Activated T-cell treated with anti-CD3 and anti-CD28 coated beads, Interleukin-2, amount 50 U/mL, for 1 hour (primary cell): ENCODE data around the gene SMIM38.

Source experiments
- DNase-seq: peaks from one replicate; pipeline ENCODE4 v3.0.0-alpha.2; 2020

The SMIM38 gene

DNA sequence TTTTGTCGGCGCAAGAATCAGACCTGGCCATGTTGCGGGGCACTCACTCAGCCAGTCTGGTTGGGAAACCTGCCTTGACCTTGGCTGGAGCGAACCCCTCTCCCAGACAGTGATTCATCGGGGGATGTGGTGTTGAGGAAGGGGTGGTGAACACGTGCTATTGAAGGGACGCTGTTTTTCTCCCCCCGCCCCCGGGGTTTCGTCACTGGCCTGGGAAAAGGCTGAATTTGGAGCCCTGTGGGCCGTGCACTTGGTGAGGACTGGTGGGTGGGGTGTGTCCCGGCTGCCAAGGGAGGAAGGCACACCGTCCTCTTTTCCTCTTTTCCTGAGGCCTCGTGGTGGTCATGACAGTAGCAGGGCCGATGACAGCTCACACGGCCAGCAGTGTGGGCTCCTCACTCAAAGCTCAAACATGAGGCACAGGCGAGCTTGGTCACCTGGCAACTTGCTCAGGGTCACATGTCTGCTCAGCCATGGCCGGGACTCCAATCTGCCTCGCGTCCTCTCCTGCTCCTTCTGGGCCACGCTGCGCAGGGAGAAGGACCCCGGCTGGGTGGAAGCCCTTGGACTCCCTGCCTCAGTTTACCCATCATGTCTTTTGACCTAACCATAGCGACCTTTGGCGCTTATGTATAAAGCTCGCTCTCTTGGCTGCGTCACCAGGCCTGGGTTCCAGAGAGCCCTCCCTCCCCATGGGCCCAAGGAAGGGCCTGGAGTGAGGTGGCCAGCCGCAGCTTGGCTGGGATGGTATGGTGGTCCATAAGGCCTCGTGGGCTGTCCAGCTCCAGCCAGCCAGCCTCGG is 49.4 kb downstream of the SMIM38 start:
- DNase-seq = no peak
